ENCODE data around the gene HDAC9.
"Not testable (repeated sequence)": the region's sequence is repeated elsewhere in the genome, so short reads cannot be mapped to it uniquely, and the experiment has no call there.

Gene HDAC9

DNA sequence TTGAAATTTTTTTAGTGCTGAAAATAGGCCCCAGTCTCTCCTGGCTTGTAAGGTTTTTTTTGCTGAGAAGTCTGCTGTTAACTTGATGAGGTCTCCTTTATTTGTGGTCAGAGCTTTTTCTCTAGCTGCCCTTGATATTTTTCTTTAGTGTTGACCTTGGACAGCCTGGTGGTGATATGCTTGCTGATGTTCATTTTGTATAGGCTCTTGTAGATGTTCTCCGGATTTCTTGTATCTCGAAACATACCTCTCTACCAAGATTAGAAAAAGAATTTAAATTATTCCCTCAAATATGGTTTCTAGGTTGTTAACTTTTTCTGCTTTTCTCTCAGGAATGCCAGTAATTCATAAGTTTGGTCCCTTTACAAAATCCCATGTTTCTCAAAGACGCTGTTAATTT lies 519.5 kb downstream of the HDAC9 start:
- H3K4me3 ChIP-seq = no peak overlapping the region
- H3K27ac ChIP-seq = no peak overlapping the region
- H3K36me3 ChIP-seq (ENCODE audit: insufficient read depth, low read length) = peaks cover 41% of the 10 kb centered on the region
- peaks cover 17% of the 10 kb centered on the region for H3K9me3 ChIP-seq (ENCODE audit: low read depth, low read length)
- TF ChIP-seq FOXP2 (optimal IDR thresholded peaks at IDR 0.05; ENCODE audit: control extremely low read depth, extremely low read length, insufficient read depth) = no peak
- no peak for TF ChIP-seq POLR2AphosphoS5 (IDR thresholded peaks at IDR 0.05; ENCODE audit: borderline replicate concordance, low read depth, low read length)
- no peak for TF ChIP-seq EZH2 (IDR thresholded peaks at IDR 0.05)
- H3K9ac ChIP-seq (ENCODE audit: insufficient read length) = no peak overlapping the region
- DNase-seq (ENCODE audit: low read depth, low spot score) = no peak

- H3K27ac ChIP-seq = no peak overlapping the region
- H3K9me3 ChIP-seq (ENCODE audit: low read depth, low read length) = peaks cover 17% of the 10 kb centered on the region; the same call in 1 of the 2 replicates
- peaks cover 40% of the 10 kb centered on the region for H3K36me3 ChIP-seq (ENCODE audit: insufficient read depth, low read length)
- TF ChIP-seq EZH2 (IDR thresholded peaks at IDR 0.05) = no peak
- TF ChIP-seq FOXP2 (optimal IDR thresholded peaks at IDR 0.05; ENCODE audit: control extremely low read depth, extremely low read length, insufficient read depth) = no peak
- TF ChIP-seq POLR2AphosphoS5 (IDR thresholded peaks at IDR 0.05; ENCODE audit: borderline replicate concordance, low read depth, low read length) = no peak
- DNase-seq (ENCODE audit: low read depth, low spot score) = no peak
- no peak overlapping the region for H3K4me3 ChIP-seq
- no peak overlapping the region for H3K9ac ChIP-seq (ENCODE audit: insufficient read length)
Measured at GRCh38 chr7:19016140-19016539, 520.6 kb downstream of the HDAC9 start.

DNA sequence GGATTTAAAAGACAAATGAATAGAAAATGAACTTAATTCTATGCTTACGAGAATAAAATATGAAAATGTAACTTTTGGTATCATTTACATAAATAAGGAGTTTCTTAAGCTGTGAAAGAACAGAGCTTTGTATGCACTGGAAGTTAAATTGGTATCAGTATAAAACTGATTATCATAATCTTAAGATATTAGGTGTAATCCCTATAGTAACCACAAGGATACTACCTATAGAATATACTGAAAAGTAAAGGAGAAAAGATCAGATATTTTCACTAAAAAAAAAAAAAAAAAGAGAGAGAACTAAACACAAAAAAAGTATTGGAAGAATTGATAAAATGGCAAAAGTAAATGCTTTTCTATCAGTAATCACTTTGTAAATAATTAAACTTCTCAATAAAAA lies 521.8 kb downstream of the HDAC9 start:
- TF ChIP-seq POLR2AphosphoS5 (IDR thresholded peaks at IDR 0.05; ENCODE audit: borderline replicate concordance, low read depth, low read length) (no peak), FOXP2 (optimal IDR thresholded peaks at IDR 0.05; ENCODE audit: control extremely low read depth, extremely low read length, insufficient read depth) (no peak), EZH2 (IDR thresholded peaks at IDR 0.05) (no peak)
- no peak for DNase-seq (ENCODE audit: low read depth, low spot score)
- Histone ChIP-seq H3K27ac (no peak overlapping the region), H3K9ac (ENCODE audit: insufficient read length) (no peak overlapping the region), H3K9me3 (ENCODE audit: low read depth, low read length) (peaks cover 17% of the 10 kb centered on the region; the same call in 1 of the 2 replicates), H3K36me3 (ENCODE audit: insufficient read depth, low read length) (peaks cover 49% of the 10 kb centered on the region), H3K4me3 (no peak overlapping the region)

- peaks cover 51% of the 10 kb centered on the region for H3K36me3 ChIP-seq (ENCODE audit: insufficient read depth, low read length)
- peaks cover 17% of the 10 kb centered on the region; the same call in 1 of the 2 replicates for H3K9me3 ChIP-seq (ENCODE audit: low read depth, low read length)
- peak; percentile 50 for DNase-seq (ENCODE audit: low read depth, low spot score)
- no peak overlapping the region for H3K9ac ChIP-seq (ENCODE audit: insufficient read length)
- no peak overlapping the region for H3K4me3 ChIP-seq
- H3K27ac ChIP-seq = no peak overlapping the region
- TF ChIP-seq FOXP2 (optimal IDR thresholded peaks at IDR 0.05; ENCODE audit: control extremely low read depth, extremely low read length, insufficient read depth) (no peak), EZH2 (IDR thresholded peaks at IDR 0.05) (no peak), POLR2AphosphoS5 (IDR thresholded peaks at IDR 0.05; ENCODE audit: borderline replicate concordance, low read depth, low read length) (no peak)
Measured at GRCh38 chr7:19020062-19020461, 524.5 kb downstream of the HDAC9 start.

GRCh38 chr7:19020711-19021110 lies 525.2 kb downstream of the HDAC9 start:
- H3K9ac ChIP-seq (ENCODE audit: insufficient read length) = no peak overlapping the region
- no peak overlapping the region for H3K27ac ChIP-seq
- H3K36me3 ChIP-seq (ENCODE audit: insufficient read depth, low read length) = peaks cover 49% of the 10 kb centered on the region
- TF ChIP-seq POLR2AphosphoS5 (IDR thresholded peaks at IDR 0.05; ENCODE audit: borderline replicate concordance, low read depth, low read length) = no peak
- TF ChIP-seq FOXP2 (optimal IDR thresholded peaks at IDR 0.05; ENCODE audit: control extremely low read depth, extremely low read length, insufficient read depth) = no peak
- no peak for TF ChIP-seq EZH2 (IDR thresholded peaks at IDR 0.05)
- H3K9me3 ChIP-seq (ENCODE audit: low read depth, low read length) = peaks cover 16% of the 10 kb centered on the region; the same call in 1 of the 2 replicates
- no peak overlapping the region for H3K4me3 ChIP-seq
- DNase-seq (ENCODE audit: low read depth, low spot score) = no peak

GRCh38 chr7:19023477-19023876 lies 527.9 kb downstream of the HDAC9 start:
- peaks cover 24% of the 10 kb centered on the region for H3K36me3 ChIP-seq (ENCODE audit: insufficient read depth, low read length)
- no peak for DNase-seq (ENCODE audit: low read depth, low spot score)
- H3K9me3 ChIP-seq (ENCODE audit: low read depth, low read length) = no peaks in the 10 kb centered on the region
- no peak for TF ChIP-seq FOXP2 (optimal IDR thresholded peaks at IDR 0.05; ENCODE audit: control extremely low read depth, extremely low read length, insufficient read depth)
- TF ChIP-seq EZH2 (IDR thresholded peaks at IDR 0.05) = no peak
- no peak for TF ChIP-seq POLR2AphosphoS5 (IDR thresholded peaks at IDR 0.05; ENCODE audit: borderline replicate concordance, low read depth, low read length)
- no peak overlapping the region for H3K9ac ChIP-seq (ENCODE audit: insufficient read length)
- no peak overlapping the region for H3K4me3 ChIP-seq
- no peak overlapping the region for H3K27ac ChIP-seq

DNA sequence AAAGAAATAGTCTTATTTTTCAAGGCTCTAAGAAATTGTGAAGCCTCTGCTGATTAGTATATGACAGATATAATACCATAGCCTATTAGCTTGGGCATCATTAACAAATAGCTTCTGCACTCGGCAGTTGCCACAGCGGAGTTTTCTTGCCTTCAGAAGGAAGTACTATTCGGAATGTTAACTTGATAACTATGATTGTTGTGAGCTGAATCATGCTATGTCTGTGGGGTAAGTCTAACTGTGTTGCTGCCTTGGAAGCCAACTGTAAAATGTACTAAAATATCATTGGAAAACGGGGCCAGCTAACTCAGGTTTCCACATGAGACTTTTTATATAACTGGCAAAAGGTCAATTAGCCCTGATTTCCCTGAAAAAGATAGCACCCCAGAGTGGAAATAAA lies 528.7 kb downstream of the HDAC9 start:
- TF ChIP-seq POLR2AphosphoS5 (IDR thresholded peaks at IDR 0.05; ENCODE audit: borderline replicate concordance, low read depth, low read length) (no peak), EZH2 (IDR thresholded peaks at IDR 0.05) (no peak), FOXP2 (optimal IDR thresholded peaks at IDR 0.05; ENCODE audit: control extremely low read depth, extremely low read length, insufficient read depth) (no peak)
- DNase-seq (ENCODE audit: low read depth, low spot score) = no peak
- no peaks in the 10 kb centered on the region for H3K9me3 ChIP-seq (ENCODE audit: low read depth, low read length)

DNA sequence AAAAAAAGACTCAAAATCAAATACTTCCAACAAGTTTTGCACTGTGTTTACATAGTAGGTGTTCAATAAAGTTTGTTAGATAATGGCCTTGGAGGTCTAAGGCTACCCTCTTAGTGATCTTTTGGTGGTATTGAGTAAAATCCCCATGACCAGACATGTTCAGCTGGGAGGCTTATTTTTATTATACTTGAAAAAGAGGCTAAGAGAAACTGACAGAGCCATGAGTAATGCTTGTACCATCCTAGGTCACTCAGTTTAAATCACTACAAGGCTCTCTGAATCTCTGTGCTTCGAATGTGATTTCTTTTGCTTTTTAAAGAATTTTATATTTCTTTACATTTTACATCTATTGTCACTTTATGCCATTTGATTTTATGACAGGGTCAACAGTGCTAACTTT lies 531.3 kb downstream of the HDAC9 start:
- H3K9me3 ChIP-seq (ENCODE audit: low read depth, low read length) = no peaks in the 10 kb centered on the region
- no peak for TF ChIP-seq EZH2 (IDR thresholded peaks at IDR 0.05)
- no peak for TF ChIP-seq POLR2AphosphoS5 (IDR thresholded peaks at IDR 0.05; ENCODE audit: borderline replicate concordance, low read depth, low read length)
- TF ChIP-seq FOXP2 (optimal IDR thresholded peaks at IDR 0.05; ENCODE audit: control extremely low read depth, extremely low read length, insufficient read depth) = no peak
- DNase-seq (ENCODE audit: low read depth, low spot score) = no peak
- H3K4me3 ChIP-seq = no peak overlapping the region
- H3K27ac ChIP-seq = no peak overlapping the region
- H3K9ac ChIP-seq (ENCODE audit: insufficient read length) = no peak overlapping the region
- peaks cover 11% of the 10 kb centered on the region for H3K36me3 ChIP-seq (ENCODE audit: insufficient read depth, low read length)

More for the DNA sequence above, 528.7 kb downstream of the HDAC9 start:
- peaks cover 16% of the 10 kb centered on the region; the same call in 1 of the 2 replicates for H3K36me3 ChIP-seq (ENCODE audit: insufficient read depth, low read length)
- no peak overlapping the region for H3K27ac ChIP-seq
- H3K9ac ChIP-seq (ENCODE audit: insufficient read length) = no peak overlapping the region
- no peak overlapping the region for H3K4me3 ChIP-seq

DNA sequence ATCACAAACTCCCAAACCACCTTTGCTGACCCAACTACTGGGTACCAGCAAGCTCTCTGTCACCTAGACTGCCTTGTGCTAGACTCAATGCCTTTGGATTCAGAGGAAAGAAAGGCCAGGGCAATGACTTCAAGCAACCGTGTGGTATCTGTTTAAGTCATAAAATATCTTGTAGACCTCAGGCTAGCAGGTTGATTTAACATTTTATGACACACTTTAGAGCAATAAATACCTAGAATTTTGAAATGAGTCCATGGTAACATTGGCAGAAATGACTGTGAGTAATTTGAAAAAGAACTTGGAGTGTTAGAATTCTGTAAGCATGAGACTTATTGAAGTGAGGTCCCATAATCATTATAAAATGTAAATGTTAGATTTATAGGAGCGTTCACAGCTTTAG lies 534.7 kb downstream of the HDAC9 start:
- peak overlapping the region; percentile 65 for H3K27ac ChIP-seq
- DNase-seq (ENCODE audit: low read depth, low spot score) = no peak
- H3K9ac ChIP-seq (ENCODE audit: insufficient read length) = peak overlapping the region; percentile 36
- peaks cover 15% of the 10 kb centered on the region for H3K36me3 ChIP-seq (ENCODE audit: insufficient read depth, low read length)
- TF ChIP-seq EZH2 (IDR thresholded peaks at IDR 0.05) (no peak), FOXP2 (optimal IDR thresholded peaks at IDR 0.05; ENCODE audit: control extremely low read depth, extremely low read length, insufficient read depth) (no peak), POLR2AphosphoS5 (IDR thresholded peaks at IDR 0.05; ENCODE audit: borderline replicate concordance, low read depth, low read length) (no peak)
- no peak overlapping the region for H3K4me3 ChIP-seq
- peaks cover 5% of the 10 kb centered on the region; the same call in 1 of the 2 replicates for H3K9me3 ChIP-seq (ENCODE audit: low read depth, low read length)

DNA sequence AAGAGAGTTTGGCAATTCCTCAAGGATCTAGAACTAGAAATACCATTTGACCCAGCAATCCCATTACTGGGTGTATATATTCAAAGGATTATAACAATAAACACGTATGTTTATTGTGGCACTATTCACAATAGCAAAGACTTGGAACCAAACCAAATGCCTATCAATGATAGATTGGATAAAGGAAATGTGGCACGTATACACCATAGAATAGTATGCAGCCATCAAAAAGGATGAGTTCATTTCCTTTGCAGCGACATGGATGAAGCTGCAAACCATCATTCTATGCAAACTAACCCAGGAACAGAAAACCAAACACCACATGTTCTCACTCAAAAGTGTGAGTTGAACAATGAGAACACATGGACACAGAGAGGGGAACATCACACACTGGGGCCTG lies 537.4 kb downstream of the HDAC9 start:
- H3K36me3 ChIP-seq (ENCODE audit: insufficient read depth, low read length) = peaks cover 15% of the 10 kb centered on the region
- H3K27ac ChIP-seq; DNase-seq (ENCODE audit: low read depth, low spot score); H3K9me3 ChIP-seq (ENCODE audit: low read depth, low read length); H3K9ac ChIP-seq (ENCODE audit: insufficient read length); H3K4me3 ChIP-seq: not testable (repeated sequence)

Measured in SK-N-MC (cell line).